NAMALWA (cell line): ENCODE results near the gene PLD5.
"Not testable (repeated sequence)": the region's sequence is repeated elsewhere in the genome, so short reads cannot be mapped to it uniquely, and the experiment has no call there.

Experiments used
- DNase-seq: peaks from one replicate; pipeline ENCODE4 v3.0.0-alpha.2; 2015; ENCODE audit warnings: low spot score

PLD5 gene

DNA sequence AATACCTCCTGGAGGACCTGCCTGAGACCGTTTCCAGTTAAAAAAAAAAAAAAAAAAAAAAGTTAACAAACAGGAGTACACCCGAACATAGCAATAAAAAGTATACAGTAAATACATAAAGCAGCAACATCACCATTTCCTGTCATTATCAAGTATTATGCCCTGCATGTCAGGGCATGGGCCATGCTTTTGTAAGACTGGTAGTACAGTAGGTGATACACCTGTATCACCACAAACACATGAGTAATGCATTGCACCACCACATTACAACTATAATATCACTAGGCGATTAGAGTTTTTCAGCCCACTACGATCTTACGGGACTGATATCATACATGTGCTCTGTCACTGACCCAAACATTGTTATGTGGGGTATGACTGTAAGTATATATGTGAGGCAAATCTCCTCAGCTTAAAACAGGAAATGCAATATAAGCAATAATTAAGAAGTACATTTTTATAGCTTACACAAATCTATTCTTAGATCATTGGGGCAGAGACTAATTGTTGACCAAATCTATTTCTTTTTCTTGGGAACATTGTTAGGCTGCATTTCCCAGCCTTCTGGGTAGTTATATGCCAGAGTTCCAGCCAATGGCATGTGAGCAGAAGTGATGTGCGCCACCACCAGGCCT is 98.1 kb downstream of the PLD5 start:
- DNase-seq: no peak

DNA sequence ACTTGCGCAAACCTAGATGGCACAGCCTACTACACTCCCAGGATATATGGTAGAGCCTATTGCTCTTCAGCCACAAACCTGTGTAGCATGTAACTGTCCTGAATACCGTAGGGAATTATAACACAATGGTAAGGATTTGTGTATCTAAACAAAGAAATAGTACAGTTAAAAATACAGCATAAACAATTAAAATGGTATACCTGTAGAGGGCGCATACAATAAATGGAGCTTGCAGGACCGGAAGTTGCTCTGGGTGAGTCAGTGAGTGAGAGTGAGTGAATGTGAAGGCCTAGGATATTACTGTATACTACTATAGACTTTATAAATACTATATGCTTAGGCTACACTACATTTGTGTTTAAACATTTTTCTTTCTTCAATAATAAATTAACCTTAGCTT is 99.3 kb downstream of the PLD5 start:
- peak; percentile 50 for DNase-seq

DNA sequence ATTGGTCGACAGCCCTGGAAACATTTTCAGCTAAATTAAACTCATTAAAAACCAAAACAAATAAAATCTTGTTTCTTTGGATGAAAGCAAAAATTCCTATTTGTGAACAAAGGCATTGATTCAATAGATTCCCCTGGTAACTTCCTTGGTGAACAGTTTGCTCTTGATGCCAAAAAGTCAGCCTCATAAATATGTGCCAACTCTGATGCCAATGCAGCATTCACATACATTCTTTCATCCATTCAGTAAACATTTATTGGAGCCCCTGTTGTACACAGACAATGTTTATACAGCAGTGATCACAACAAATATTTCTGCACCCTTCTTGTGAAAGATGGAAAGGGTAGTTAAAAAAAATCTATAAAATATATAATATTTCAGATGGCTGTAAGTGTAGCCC is 107.8 kb downstream of the PLD5 start:
- no peak for DNase-seq

DNA sequence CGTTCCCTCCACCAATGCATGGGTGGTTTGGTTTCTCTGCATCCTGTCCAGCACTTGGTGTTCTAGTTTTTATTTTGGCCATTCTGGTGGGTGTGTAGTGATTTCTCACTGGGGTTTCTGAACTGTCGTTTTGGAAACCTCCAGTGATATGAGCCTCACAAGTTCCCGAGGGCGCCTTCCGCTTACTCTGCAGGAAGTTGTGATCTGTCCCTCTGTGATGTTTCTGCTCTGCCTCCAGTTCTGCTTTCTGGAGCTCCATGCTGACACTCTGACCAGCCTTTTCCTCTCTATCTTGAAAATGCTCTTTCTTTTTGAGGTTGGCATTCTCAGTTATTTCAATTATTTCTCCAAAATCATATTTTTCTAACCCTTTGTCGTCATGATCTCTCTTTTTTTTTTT is 111.6 kb downstream of the PLD5 start:
- no peak for DNase-seq

DNA sequence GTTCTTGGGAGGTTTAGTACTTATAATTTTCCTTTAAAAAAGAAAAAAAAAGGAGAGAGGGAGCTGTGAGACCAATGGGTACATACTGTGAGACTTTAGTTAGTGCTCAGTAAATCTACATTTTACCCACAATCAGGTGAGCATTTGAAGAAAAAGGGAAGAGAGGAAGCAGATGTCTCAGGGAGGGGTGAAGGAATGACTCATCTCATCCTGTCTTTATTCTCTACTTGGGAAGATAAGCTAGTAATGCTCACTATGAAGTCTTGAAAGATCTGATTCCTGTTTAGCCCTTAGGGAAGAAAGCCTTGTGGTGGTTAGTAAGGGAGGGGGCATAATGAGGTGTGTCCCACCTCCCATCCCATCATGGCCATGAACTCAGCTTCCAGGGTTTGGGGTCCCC is 112.6 kb downstream of the PLD5 start:
- DNase-seq: no peak

DNA sequence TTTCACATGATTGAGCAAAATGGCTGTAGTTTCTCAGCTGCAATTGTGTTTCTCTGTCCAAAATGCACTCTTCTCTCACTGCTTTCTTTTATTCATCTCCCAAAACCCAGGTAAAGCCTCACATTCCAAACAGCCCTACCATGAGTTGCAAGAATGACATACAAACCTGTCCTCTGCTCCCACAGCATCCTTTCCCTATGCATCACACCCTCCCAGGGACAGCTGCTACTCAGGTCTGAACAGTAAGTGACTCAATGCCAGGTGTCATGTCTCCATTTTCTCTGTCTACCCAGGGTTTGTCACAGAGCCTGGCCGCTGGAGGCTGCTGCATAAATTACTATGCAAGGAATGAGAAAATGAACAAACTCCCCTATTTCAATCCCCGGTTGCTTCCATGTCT is 118.5 kb downstream of the PLD5 start:
- no peak for DNase-seq

DNA sequence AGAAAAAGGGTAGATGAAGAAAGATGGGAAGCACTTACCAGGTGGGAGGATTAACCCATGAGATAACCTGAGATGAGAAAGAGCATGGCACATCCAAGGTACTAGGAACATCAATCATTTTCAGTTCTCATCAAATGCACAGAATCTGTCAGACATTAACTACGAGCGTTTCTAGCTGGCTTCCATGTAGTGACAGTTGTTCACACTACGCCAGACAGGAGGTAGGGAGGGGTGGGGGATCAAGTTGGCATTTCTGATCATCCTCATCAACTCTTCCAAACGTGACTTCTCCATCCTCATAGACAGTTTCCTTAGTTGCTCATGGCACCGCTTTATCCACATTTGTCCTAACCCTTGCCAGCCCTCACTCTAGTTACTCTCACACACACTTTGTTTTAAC is 120.2 kb downstream of the PLD5 start:
- no peak for DNase-seq

DNA sequence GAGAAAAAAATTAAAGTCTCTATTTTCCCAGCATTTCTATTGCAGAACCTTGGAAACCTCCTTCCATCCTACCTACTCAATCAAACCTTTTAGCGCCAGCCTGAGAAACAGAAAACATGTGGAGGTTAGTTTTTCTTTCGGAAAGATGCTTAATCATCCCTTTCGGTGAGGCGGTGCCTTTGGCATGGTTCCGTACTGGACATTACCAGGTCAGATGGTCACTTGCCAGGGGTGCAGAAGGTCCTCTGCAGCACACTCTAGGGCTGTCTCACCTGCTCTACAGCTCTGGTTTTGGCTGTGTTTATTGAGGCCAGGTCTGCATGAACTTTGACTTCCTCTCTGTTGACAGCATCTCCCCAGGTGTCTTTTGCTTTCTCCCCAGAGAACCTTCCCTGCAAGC is 121.5 kb downstream of the PLD5 start:
- no peak for DNase-seq

DNA sequence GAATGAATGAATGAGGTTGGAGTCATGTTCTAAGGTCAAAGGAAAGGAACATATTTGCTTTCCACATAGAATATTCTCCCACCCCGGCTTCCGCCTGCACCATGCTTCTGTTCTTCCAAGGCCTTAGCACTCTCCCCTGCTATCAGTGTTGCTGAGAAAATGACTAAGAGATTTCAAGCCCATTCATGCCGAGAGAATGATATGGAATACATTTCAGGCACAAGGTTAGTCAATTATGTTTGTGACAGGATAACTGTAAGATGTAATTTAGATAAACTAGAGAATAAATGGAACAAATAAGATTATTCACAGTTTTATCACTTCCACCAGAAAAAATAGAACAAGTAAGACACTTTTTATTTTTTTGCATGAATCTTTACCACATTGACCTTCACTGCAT is 122.6 kb downstream of the PLD5 start:
- DNase-seq: no peak

DNA sequence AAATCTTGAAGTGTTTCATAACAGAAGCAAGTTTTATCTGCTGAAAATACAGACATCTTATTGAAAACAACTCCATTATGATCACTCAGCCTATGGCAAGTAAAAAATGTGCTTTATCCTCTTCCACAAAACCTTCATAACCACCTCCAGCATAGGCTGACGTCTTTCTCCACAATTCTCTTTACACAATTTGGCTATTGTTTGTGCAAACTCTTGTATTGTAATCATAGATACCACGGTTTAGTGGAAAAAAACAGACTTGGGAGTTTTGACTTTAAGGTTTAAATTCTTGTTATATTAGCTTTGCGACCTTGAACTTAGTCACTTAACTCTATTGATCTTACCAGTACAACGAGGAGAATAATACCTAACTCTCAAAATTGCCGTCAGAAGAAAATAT is 126.1 kb downstream of the PLD5 start:
- DNase-seq: no peak

DNA sequence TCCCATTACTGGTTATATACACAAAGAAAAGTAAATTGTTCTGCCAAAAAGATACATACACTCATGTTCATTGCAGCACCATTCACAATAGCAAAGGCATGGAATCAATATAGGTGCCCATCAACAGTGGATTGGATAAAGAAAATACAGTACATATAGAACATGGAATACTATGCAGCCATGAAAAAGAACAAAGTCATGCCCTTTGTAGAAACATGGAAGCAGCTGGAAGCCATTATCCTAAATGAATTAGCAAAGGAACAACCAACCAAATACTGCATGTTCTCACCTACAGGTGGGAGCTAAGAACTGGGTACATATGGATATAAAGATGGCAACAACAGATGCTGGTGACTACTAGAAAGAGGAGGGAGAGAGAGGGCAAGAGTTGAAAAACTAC is 132.6 kb downstream of the PLD5 start:
- no peak for DNase-seq

DNA sequence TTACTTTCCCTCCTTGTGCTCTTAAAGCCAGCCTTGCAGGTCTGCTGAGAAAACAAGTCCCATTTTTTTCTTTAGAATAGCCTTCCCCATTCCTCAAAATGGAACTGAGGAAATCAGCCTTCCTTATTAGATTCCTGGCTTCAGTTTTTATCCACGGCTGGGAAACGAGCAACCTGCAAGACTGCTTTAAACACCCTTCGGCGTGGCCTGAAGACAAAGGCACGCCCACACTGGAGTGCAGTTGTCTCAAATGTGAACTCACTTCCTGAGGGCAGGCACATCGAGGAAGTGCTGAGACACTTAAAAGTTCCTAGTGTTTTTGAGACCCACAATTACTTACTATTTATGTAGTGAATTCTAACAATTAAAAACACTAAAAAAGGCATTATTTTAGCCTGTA is 148.4 kb downstream of the PLD5 start:
- DNase-seq: not testable (repeated sequence)

DNA sequence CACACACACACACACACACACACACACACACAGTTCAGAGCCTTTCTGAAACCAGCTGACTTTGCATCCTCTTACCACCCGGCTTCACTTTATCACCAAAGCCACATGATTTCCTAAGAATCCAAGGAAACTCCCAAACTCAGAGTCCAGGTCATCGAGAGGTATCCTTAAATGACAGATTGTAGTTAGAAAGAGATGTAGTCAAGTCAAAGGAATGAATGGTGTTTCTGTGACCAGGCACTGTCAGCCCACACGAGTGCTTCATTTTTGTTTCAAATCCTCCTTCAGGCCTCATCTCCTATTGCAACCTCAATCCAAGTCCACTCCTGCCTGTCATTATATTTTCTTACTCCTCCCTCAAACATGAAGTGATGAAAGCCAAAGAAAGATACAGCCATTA is 174.1 kb downstream of the PLD5 start:
- DNase-seq: not testable (repeated sequence)

DNA sequence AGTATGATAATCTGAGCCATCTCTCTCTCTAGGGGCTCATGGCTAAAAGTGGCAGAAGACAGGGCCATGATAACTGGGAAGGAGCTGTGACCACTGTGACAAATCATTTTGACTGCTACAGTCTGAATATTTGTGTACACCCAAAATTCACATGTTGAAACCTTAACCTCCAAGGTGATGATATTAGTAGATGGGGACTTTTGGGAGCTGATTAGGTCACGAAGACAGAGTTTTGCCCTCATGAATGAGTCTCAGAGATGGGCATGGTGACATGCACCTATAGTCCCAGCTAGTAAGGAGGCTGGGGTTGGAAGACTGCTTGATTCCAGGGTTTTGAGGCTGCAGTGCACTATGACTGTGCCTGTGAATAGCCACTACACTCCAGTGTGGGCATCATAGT is 174.9 kb downstream of the PLD5 start:
- no peak for DNase-seq

DNA sequence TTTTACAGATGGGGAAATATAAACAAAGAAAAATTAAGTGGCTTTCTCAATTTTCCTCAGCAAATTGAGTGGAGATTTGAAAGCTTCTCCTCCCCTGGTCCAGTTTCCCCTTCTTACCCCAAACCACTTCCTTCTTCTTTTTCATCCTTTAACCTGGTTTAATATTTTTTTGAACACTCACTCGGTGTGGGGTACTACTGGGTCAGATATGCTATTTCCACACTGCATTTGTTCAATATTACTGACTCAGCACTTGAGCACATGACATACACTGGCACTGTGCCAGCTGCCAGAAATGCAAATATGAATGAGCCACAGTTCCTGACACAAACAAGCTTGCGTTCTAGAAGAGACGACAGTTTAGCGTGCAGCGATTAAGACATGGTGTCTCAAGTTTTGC is 193.6 kb downstream of the PLD5 start:
- peak; percentile 2 for DNase-seq

DNA sequence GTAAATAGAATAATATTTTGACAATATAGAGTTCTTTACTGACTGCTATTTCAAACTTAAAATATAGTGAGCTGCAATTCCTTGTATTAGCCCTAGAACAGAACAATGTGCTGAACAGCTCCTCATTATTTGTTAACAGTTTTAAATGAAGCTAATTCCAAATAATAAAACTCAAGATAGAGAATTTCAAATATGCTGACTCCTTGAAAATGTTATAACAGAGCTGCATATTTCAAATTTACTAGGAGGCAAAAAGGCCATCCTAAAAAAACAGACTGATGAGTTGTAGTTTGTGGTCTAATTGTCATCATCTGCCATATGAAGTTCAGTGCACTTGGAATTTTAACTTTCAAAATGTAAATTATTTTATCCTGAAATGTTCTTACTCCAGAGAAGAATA is 197.1 kb downstream of the PLD5 start:
- DNase-seq: not testable (repeated sequence)

DNA sequence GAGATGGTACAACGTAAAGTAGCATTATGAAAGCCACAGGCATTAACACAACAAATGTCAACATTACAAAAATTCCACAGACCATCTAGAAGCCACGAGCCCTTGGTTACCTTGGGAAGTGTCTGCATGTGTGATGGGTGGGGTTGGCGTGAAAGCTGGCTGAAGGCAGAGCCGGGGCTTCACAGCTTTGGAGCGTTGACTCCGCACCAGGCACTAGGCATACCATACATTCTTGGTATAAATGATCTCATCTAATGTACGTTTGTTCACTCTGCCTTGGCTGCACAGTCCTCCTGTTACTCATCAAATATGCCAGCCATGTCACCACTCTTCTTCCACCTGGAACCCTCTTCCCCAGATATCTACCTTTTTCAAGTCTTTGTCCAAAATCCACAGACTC is 202.5 kb downstream of the PLD5 start:
- not testable (repeated sequence) for DNase-seq

DNA sequence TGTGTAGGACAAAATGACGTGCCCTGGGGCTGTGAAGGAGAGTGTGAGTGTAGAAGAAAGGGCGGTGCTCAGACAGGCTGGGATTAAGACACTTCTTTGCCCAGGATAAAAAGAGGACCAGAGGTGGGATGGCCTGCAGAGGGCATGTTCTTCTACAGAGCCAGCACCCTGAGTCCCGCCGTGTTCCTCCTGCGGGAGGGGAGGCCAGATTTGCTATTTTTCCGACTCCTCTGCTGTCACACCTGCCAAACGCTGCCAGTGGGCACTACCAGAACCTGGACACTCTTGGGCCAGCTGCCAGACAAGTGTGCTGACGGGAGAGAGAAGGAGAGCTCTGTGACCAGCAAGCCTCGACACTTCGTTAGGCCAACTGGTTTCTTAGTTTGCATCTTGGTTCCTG is 206.4 kb downstream of the PLD5 start:
- DNase-seq: no peak

DNA sequence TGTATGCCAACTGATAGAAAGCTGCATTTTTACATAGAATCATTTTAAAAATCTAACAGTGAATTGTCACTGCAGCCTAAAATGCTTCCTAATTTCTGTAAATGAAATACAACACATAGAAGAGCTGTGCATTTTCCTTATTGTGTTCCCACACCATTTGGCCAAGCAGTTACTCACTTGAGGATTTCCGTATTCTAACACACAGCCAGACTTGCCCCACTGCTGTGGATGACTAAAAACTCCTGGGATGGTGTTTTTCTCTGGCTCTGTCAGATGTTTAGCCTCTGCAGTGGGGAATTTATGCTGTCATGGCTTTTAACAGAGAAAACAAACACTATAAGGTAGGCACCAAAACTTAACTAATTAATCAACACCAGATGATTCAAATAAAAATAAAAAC is 209.6 kb downstream of the PLD5 start:
- not testable (repeated sequence) for DNase-seq

DNA sequence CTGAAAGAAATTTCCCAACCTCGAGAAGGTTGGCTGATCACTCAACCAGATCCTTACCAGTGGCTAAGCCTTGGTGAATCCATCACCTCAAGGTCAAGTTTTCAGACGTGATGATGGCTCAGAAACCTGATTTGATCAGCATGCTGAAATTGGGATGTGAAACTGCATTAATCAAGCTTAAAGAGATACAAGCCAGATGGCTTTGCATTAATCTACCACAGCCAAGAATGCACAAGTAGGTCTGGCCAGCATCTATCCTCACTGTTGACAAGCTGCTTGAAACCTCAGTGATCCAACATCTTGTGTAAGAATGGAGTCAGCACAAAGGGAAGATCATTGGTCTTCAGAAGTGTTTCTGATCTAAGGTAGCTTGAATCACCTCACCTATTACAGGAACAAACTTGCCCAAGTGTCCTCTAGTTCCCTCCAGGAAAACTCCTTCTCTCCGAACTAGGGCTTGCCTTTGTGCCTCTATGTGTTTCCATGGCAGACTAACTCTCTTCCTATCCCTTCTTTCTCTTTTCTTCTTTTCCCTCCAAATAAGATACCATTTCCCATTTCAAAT is 210.3 kb downstream of the PLD5 start:
- not testable (repeated sequence) for DNase-seq

DNA sequence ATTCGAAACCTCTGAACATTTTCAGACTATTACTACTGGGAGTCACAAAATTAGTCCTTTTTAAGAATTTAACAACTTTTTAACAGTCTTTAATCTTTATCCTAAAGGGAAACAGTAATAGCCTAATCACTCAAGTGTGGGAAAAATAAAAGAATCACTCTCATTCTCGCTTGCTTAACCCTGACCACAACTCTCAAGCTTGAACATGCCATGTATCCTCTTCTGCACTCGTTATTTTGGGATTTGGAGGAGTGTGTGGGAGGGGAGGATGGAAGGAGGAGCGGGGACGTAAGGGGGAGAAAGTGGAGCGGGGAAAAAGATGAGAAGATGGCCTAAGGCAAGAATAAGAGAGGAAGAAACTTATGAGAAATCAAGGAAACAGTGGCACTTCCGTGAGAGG is 215.8 kb downstream of the PLD5 start:
- DNase-seq: not testable (repeated sequence)

DNA sequence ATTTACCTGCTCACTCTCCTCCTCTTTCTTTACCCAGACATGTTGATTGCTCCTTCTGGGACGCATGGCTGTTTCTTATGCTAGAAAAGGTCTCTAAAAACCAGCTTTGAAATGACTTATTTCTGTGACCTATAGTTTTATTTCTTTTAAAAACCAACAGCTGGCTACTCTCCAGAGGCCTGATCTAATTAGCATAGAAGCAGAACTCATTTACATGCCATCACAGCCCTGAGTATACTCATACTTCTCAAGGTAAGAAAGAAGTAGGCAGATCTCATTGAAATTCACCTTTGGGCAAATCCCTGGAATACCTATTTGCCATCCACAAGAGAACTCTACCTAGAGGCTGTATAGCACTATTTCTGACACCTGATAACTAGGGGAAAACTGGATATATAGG is 230.7 kb downstream of the PLD5 start:
- DNase-seq: not testable (repeated sequence)

DNA sequence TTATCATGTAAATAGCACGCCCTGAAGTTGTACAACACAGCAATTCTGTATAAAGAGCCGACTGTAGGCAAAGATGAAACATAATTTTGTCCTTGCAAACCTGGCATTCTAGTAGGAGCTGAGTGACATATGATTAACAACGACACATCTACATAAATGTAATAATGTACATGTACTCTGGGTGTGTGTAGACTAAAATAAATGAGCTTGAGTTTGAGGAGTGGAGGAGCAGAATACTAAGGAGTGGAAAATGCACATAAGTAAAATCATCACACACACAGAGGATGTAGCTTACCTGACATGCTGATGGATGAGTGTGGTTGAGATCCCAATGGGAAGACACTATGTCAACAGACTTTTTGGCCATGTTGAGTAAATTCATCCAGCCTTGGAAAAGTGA is 236.4 kb downstream of the PLD5 start:
- DNase-seq: not testable (repeated sequence)

DNA sequence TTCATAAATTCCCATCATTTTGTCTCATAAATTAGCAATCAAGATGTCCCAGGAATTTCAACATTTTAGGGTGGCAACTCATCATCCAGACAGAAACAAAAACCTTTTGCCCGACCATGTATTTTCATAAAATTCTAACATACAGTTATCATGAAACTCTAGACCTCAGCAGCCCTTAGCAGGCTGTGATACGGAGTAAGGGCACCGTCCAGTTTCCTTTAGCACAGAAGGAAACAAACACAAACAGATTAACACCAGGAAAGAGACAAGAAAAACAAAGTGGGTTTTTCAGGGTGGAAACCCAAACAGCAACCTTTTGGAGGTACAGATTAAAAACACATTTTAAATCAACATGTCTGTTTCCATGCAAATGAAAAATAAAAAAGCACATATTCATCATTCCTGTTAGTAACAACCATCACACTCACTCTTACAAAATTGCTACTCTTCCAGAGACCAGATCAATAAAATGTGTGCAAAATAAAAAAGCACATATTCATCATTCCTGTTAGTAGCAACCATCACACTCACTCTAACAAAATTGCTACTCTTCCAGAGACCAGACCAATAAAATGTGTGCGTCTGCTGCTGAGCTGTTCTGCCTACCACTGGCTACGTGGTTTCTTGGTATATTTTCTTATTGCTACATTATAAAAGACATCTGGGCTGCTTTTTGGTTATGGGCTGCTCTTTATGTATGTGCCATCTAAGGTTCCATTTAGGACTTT is 241.6 kb downstream of the PLD5 start:
- DNase-seq: not testable (repeated sequence)
